HepG2 (cell line): ENCODE measurements around the gene IRAK4. TPM values are rescaled to one million over a fixed set of nuclear protein-coding genes. Genes with fewer than 3 reads are reported as not detected.

Experiments
- HES4 ChIP-seq: sonication (generic); formaldehyde crosslinking; IDR thresholded peaks from 2 replicates; pipeline ENCODE4 v1.9.0; 2021; ENCODE audit warnings: mild to moderate bottlenecking, missing genetic modification reagents, borderline replicate concordance
- HMGXB4 ChIP-seq, 2 experiments: sonication (generic) in 1 of 2; formaldehyde crosslinking in 1 of 2; IDR thresholded peaks; 2 replicates each; pipeline versions ENCODE4 v1.4.0 to v1.6.1; 2018 to 2020; ENCODE audit warnings: missing genetic modification reagents in 2 of 2, borderline replicate concordance in 1 of 2, low read depth in 1 of 2, mild to moderate bottlenecking in 1 of 2, missing biosample characterization in 1 of 2
- MXI1 ChIP-seq: IDR thresholded peaks from 3 replicates; pipeline ENCODE4 v1.6.1; 2012; ENCODE audit warnings: low read depth, low read length, inconsistent platforms, borderline replicate concordance
- PATZ1 ChIP-seq: sonication (generic); formaldehyde crosslinking; IDR thresholded peaks from 2 replicates; pipeline ENCODE4 v1.4.0; 2020; ENCODE audit warnings: missing genetic modification reagents
- ZNF33A ChIP-seq: sonication (generic); formaldehyde crosslinking; IDR thresholded peaks from 2 replicates; pipeline ENCODE4 v1.5.1; 2020; ENCODE audit warnings: missing genetic modification reagents, mild to moderate bottlenecking, moderate library complexity, borderline replicate concordance
- ZNF572 ChIP-seq: sonication (generic); formaldehyde crosslinking; IDR thresholded peaks from 2 replicates; pipeline ENCODE4 v1.5.1; 2020; ENCODE audit warnings: mild to moderate bottlenecking, missing genetic modification reagents
- polyA plus RNA-seq, 8 experiments: library from polyadenylated mRNA; depleted of rRNA in 3 of 8; stranded (reverse) in 7 of 8; unstranded in 1 of 8; fragments of >200 nt; fragmentation: Illumina TruSeq in 4 of 8; extraction: Trizol in 4 of 8; gene quantifications; 2 replicates each; pipeline versions ENCODE4 v1.2.1 to v1.2.3, GENCODE V29; 2011 to 2016; ENCODE audit warnings: low read depth in 4 of 8, missing spikeins in 1 of 8, mixed read lengths in 1 of 8; ENCODE audit not compliant: insufficient read depth in 1 of 8
- total RNA-seq, 5 experiments: library from RNA; depleted of rRNA; stranded (reverse); fragments of >200 nt; fragmentation: Illumina TruSeq; extraction: Trizol; gene quantifications; 2 replicates each; pipeline ENCODE4 v1.2.3, GENCODE V29; 2016; ENCODE audit warnings: low read depth in 1 of 5
- TF ChIP-seq, protein P1 (sequence below): sonication (generic); formaldehyde crosslinking; IDR thresholded peaks from 2 replicates; pipeline ENCODE4 v1.5.0; 2020; ENCODE audit warnings: mild to moderate bottlenecking, missing genetic modification reagents
- TF ChIP-seq, protein P2 (sequence below): sonication (generic); formaldehyde crosslinking; IDR thresholded peaks from 2 replicates; pipeline ENCODE4 v1.5.0; 2020; ENCODE audit warnings: missing genetic modification reagents
- TF ChIP-seq, protein P3 (sequence below), 2 experiments: sonication (generic) in 1 of 2; formaldehyde crosslinking in 1 of 2; IDR thresholded peaks; 2 replicates each; pipeline versions ENCODE4 v1.4.0 to v1.6.1; 2016 to 2020; ENCODE audit warnings: borderline replicate concordance in 1 of 2, low read depth in 1 of 2, mild to moderate bottlenecking in 1 of 2, missing genetic modification reagents in 1 of 2

The IRAK4 gene
- total and polyA plus RNA-seq, 2 of the 13 experiments (the other 11 are each of a cell fraction or from before 2014, with no cell fraction given): 6.6 to 7.1 TPM

DNA sequence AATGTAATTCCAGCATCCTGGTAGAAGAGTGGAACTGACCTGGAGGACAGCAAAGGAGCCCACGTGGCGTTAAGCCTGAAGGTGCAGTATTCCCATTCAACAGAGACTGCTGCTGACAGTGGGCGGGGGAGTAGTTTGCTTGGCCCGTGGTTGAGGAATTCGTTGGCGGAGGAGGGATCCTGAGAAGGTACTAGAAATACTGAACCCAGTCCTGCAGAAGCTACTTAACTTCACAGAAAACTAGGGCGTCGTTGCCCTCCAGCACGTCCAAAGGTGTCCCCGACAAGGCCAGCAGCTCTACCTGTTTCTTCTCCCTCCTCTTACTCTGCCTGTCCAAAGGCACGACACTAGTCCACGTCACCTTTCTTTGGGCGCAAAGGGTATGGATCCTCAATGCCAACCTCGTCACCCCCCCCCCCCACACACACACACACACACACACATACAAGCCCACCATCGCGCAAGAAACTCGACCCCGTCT lies 464 bp upstream of the IRAK4 start (continued):
- TF ChIP-seq, protein P1, sequence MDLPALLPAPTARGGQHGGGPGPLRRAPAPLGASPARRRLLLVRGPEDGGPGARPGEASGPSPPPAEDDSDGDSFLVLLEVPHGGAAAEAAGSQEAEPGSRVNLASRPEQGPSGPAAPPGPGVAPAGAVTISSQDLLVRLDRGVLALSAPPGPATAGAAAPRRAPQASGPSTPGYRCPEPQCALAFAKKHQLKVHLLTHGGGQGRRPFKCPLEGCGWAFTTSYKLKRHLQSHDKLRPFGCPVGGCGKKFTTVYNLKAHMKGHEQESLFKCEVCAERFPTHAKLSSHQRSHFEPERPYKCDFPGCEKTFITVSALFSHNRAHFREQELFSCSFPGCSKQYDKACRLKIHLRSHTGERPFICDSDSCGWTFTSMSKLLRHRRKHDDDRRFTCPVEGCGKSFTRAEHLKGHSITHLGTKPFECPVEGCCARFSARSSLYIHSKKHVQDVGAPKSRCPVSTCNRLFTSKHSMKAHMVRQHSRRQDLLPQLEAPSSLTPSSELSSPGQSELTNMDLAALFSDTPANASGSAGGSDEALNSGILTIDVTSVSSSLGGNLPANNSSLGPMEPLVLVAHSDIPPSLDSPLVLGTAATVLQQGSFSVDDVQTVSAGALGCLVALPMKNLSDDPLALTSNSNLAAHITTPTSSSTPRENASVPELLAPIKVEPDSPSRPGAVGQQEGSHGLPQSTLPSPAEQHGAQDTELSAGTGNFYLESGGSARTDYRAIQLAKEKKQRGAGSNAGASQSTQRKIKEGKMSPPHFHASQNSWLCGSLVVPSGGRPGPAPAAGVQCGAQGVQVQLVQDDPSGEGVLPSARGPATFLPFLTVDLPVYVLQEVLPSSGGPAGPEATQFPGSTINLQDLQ (CRISPR knock-in tag): no peak
- TF ChIP-seq, protein P2, sequence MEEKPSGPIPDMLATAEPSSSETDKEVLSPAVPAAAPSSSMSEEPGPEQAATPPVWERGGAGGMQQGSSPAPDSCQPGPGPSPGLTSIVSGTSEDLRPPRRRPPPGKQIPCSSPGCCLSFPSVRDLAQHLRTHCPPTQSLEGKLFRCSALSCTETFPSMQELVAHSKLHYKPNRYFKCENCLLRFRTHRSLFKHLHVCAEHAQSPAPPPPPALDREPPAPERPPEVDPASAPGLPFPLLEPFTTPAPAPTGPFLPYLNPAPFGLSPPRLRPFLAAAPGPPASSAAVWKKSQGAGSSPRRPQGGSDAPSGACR (CRISPR knock-in tag): no peak
- TF ChIP-seq MXI1 (peak; percentile 93; the same call in 2 of the 3 replicates), HMGXB4 (CRISPR knock-in tag; IDR thresholded peaks at IDR 0.05; ENCODE audit: borderline replicate concordance in 1 of 2, low read depth in 1 of 2) (peak in 1 of 2 experiments; percentile 59; a peak in 1 of 4 replicates), PATZ1 (CRISPR knock-in tag) (peak; percentile 7; the same call in 1 of the 2 replicates), ZNF572 (CRISPR knock-in tag) (no peak), HES4 (CRISPR knock-in tag) (0 out of 2 replicates have a peak, but pooled peaks have one; percentile 25), ZNF33A (CRISPR knock-in tag) (no peak)
- TF ChIP-seq, protein P3, sequence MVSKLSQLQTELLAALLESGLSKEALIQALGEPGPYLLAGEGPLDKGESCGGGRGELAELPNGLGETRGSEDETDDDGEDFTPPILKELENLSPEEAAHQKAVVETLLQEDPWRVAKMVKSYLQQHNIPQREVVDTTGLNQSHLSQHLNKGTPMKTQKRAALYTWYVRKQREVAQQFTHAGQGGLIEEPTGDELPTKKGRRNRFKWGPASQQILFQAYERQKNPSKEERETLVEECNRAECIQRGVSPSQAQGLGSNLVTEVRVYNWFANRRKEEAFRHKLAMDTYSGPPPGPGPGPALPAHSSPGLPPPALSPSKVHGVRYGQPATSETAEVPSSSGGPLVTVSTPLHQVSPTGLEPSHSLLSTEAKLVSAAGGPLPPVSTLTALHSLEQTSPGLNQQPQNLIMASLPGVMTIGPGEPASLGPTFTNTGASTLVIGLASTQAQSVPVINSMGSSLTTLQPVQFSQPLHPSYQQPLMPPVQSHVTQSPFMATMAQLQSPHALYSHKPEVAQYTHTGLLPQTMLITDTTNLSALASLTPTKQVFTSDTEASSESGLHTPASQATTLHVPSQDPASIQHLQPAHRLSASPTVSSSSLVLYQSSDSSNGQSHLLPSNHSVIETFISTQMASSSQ (IDR thresholded peaks at IDR 0.05; ENCODE audit: low read depth): no peak
- TF ChIP-seq, protein P3 (CRISPR knock-in tag; IDR thresholded peaks at IDR 0.05; ENCODE audit: borderline replicate concordance): 0 out of 2 replicates have a peak, but pooled peaks have one; percentile 3
- TF ChIP-seq, all 625 proteins: peak for 41
